Esophagus muscularis mucosa (tissue), 4 donors: Measurements from ENCODE around the gene RPL38.

Experiments used
- CTCF ChIP-seq, 3 experiments: fragments of 200-600 bp in 2 of 3; fragments of 450-650 bp in 1 of 3; sonication (generic) in 2 of 3; IDR thresholded peaks; one replicate each; pipeline ENCODE4 v1.5.1; 2017 to 2019; ENCODE audit warnings: antibody characterized with exemption in 3 of 3, mild to moderate bottlenecking in 2 of 3, moderate library complexity in 1 of 3
- EP300 ChIP-seq: sonication (generic); formaldehyde crosslinking; IDR thresholded peaks from one replicate; pipeline ENCODE4 v1.6.1; 2017; ENCODE audit warnings: antibody characterized with exemption
- POLR2A ChIP-seq: fragments of 450-650 bp; IDR thresholded peaks from one replicate; pipeline ENCODE4 v1.6.1; 2017; ENCODE audit warnings: antibody characterized with exemption, moderate library complexity, mild to moderate bottlenecking, low read depth
- POLR2AphosphoS5 ChIP-seq, 2 donors: sonication (generic); formaldehyde crosslinking; IDR thresholded peaks; one replicate each; pipeline ENCODE4 v1.6.1; 2017; ENCODE audit warnings: antibody characterized with exemption in 2 of 2

GRCh38 chr17:74241431-74241830, 38.0 kb downstream of the RPL38 start:
- no peak for TF ChIP-seq POLR2AphosphoS5 (IDR thresholded peaks at IDR 0.05)
- TF ChIP-seq POLR2A = no peak
- no peak for TF ChIP-seq CTCF (IDR thresholded peaks at IDR 0.05)
- TF ChIP-seq EP300 = no peak
